NCI-H1092 (cell line): Measurements from ENCODE around the gene SPTBN1.
"Not testable (repeated sequence)": the region's sequence is repeated elsewhere in the genome, so short reads cannot be mapped to it uniquely, and the experiment has no call there.

Experiments used
- DNase-seq: peaks from one replicate; lab custom pipeline; 2025; lab: John Stamatoyannopoulos, UW

Gene SPTBN1

GRCh38 chr2:54528311-54528955, 72.3 kb downstream of the SPTBN1 start:
- DNase-seq, result no peak

DNA sequence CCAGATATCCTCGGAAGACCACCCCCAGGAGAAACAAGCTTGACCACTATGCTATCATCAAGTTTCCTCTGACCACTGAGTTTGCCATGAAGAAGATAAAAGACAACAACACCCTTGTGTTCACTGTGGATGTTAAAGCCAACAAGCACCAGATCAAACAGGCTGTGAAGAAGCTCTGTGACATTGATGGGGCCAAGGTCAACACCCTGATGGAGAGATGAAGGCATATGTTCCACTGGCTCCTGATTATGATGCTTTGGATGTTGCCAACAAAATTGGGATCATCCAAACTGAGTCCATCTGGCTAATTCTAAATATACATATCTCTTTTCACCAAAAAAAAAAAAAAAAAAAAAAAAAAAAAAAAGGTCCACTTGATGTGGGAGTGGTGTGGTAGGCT, 73.4 kb downstream of the SPTBN1 start:
- DNase-seq, result not testable (repeated sequence)

GRCh38 chr2:54529935-54530334, 73.8 kb downstream of the SPTBN1 start:
- DNase-seq, result no peak

GRCh38 chr2:54531558-54531957, 75.4 kb downstream of the SPTBN1 start:
- no peak for DNase-seq

DNA sequence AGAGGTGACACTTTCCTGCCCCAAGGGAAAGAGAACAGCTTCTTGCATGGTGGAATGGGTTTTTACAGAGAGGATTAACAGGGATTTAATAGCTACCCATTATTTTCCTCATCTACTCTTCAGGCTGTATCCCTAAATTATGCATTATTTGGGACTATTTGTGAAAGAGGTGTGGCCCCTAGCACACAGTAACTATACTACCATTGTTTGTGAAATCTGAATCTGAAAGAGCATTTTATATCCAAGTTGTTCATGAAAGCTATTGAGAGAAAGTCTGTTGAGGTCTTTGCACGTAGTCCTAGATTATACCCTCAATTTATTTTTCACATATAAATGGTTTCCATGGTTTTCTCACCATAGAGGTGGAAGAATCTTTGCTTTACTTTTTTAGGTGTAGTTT, 78.1 kb downstream of the SPTBN1 start:
- no peak for DNase-seq

GRCh38 chr2:54534625-54535024, 78.5 kb downstream of the SPTBN1 start:
- DNase-seq, result no peak

DNA sequence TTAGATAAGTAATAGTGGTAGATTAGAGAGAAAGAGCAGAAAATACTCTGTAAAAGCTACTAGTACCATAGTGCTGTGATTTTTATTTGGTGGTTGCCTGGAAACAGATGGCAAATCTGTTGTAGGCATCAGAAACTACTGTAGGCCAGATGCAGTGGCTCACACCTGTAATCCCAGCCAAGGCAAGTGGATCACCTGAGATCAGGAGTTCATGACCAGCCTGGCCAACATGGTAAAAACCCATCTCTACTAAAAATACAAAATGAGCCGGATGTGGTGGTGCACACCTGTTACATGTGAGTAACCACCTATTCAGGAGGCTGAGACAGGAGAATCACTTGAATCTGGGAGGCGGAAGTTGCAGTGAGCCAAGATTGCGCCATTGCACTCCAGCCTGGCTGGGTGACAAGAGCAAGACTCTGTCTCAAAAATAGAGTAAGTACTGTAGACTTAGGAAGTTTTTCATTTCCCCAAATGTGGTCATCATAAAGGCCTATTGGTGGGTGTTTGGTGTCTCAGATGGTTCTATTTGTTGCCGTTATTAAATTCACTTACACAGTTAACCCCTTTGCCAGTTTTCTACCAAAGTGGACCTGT, 79.6 kb downstream of the SPTBN1 start:
- DNase-seq, result no peak

DNA sequence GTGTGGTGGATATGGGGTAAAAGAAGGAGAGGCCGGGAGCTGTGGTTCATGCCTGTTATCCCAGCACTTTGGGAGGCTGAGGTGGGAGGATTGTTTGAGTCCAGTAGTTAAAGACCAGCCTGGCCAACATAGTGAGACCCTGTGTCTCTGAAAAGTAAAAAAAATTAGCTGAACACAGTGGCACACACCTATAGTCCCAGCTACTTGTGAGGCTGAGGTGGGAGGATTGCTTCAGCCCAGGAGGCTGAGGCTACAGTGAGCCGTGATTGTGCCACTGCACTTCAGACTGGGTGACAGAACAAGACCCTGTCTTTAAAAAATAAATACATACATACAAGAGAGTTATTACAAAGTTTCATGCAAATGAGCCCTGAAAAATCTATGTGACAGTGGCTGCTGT, 80.6 kb downstream of the SPTBN1 start:
- DNase-seq, result no peak

DNA sequence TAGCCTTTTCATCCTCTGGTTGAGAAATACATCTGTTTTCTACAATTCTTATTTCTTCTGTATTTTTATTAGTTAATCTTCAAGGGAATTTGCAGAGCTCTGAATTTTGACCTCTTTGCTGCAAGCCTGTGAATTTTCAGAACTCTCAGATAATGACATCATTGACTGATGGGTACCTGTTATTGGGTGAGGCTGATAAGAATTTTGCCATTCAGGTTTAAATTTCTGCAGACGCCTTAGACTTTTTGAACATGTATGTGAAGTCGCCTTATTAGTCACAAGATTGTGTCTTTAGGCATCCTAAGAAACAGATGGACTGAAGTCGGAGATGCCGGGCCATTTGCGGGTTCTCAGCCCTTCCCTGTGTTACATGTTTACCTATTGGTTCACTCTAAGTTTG, 82.4 kb downstream of the SPTBN1 start:
- DNase-seq, result no peak

DNA sequence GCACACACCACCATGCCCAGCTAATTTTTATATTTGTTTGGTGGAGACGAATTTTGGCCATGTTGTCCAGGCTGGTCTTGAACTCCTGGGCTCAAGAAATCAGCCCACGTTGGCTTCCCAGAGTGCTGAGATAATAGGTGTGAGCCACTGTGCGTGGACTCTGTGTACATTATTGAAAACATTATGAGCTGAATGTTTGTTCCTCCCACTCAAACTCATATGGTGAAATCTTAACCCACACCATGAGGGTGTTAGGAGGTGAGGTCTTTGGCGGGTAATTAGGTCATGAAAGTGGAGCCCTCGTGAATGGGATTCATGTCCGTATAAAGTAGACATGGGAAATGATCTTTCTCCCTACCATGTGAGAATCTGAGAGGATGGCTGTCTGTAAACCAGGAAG, 83.6 kb downstream of the SPTBN1 start:
- DNase-seq, result no peak

DNA sequence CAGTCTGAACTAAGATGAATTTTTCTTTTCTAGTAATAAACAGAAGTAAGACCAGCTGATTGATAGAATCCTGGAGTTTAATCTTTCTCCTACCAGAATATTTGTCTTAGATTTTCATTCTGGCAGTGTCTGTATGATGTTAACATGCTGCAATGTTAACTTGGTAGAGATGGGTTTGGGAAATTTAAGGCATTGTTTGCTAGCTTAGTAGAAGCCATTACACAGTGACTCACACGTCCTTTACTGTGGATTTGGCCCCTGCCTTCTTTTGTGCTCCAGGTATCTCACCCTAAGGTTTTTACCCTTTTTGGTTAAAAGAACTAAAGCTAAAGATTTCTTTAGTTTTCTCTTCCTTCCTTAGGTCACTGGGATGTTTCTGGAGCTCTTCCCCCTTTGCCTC, 84.1 kb downstream of the SPTBN1 start:
- DNase-seq, result no peak

DNA sequence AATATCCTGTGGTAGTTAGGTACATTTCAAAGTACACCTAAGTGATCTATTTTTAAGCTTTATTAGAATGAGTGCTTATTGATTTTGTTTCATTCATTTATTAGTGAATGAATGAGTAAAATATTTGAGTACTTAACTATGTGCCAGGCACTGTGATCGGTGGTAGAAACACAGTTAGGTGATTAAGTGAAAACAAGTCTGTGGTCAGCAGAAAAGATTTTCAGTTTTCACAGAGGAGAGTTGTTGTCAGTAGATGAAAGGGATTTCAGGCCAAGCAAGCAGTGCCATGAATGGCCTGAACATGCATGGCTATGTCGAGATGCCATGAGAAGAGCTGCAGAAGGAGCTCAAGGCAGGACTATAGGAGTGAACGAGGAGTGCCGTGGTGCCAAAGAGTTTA, 85.9 kb downstream of the SPTBN1 start:
- DNase-seq, result no peak

DNA sequence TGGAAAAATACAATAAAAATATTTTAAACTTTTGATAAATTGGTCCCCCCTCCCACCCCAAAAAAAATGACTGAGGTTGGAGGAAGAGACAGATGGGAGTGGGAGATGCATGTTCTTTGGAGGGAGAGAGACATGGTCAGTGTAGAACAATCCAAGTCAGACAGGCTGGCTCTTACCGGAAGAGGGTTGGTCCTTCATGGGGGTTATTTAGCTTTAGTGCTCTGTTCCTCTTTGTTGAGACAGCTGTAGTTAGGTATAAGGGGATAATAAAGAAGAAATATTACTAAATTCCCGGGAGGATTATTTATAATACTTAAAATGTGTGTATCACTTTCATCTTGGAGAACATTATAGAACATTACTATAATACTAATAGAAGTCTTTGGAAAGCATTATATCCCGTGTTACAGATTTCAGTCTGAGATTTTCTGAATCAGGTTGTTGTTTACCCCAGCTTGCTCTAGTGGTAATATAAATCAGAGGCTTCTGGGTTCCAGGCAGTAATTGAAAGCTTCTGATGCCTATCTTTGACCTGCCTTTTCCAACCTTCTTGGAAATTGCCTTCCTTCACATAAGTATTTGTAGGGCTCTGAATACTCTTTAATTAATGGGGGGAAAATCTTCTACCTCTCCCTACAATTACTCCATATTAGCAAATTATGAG, 87.7 kb downstream of the SPTBN1 start:
- DNase-seq, result no peak

DNA sequence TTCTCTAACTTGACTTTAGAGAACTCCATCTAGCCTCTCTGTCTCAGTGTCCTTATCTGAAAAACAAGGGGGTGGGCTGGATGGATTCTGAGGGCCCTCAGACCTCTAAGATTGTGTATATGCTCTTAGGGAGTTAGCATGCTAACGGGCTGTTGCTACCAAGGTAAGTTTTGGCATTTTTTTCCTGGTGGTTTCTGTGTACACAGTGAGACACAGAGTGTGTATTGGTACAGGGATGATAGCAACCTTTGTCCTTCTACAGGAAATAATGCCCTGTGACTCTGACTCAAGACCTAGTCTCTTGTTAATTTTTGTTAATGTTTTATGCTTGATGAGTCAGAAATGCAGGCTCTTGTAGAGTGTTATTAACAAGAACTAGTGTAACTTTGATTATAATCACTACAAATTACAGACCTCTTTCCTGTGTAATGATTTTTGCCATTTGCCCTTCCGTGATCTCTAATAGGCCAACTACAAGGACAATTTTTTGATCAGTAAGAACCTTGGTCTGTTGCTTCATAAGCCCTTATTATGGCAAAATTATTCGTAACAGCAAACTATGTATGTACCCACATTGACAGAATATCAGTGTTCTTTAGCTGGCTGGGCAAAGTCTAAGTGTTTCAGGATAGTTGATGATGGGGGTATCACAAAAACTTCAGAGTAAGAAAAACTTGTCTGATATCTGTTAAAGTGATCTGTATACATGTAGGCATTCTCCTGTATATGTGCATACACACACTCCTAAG, 89.7 kb downstream of the SPTBN1 start:
- no peak for DNase-seq

GRCh38 chr2:54546518-54546917, 90.4 kb downstream of the SPTBN1 start:
- DNase-seq, result no peak

GRCh38 chr2:54546923-54547720, 91.0 kb downstream of the SPTBN1 start:
- no peak for DNase-seq

GRCh38 chr2:54549430-54549829, 93.3 kb downstream of the SPTBN1 start:
- no peak for DNase-seq

DNA sequence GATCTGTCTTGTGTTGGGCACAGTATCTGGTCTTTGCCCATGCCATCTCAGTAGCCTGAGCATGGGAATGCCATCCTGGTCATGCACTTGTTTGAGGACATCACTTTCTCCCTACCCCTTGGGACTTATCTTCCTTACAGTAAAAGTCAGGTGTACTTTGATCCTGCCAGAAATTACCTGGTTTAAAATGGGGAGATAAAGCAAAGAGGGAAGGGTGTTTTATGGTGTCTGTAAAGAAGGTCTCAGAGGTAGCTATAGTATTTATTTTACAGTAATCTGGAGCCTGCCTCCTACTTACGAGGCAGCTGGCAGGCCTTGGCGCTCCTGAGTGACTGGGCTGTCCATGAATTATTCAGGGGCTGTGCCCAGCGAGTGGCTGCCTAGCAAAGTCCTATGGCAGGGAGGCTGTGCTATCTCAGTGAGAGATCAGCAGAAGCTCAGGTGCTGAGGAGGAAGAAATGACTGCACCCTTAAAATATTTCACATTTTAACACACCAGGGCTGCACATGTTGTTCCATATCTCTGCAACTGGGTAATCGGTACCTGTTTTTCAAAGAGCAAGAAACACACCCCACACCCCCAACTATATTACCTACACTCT, 93.9 kb downstream of the SPTBN1 start:
- DNase-seq, result no peak

GRCh38 chr2:54550547-54550946, 94.4 kb downstream of the SPTBN1 start:
- no peak for DNase-seq

DNA sequence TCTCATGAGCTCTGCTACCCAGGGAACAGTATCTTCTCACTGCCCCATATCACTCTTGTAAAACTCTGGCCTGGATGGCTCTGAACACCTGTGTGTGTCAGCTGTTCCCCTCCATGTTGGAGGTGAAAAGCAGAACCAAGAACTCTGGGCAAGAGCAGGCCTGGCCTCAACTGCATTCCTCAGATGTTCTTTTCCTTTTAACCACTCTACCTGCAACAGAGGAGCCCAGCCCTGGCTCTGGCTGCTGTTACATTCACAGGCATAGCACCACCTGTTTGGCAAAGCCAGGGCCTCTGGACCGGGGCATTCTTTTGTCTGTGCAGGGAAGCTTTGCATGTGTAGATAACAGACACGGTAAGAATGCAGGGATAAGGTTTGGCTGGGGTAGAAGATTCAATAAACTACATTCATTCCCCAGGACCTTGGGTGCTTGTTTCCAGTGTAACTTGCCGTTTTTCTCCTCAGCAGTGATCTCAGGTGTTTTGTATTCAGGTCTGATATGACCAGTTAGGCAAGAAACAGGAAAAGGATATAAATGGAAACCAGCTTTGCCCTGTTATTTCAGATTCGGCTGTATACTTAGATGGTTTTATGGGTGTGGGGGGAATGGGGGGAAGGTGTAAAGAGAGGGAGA, 95.1 kb downstream of the SPTBN1 start:
- DNase-seq, result no peak

- no peak for DNase-seq
Observed at GRCh38 chr2:54553075-54553474, 96.9 kb downstream of the SPTBN1 start.
